A172 (cell line): ENCODE data around the gene LTBP3. TPM values are rescaled to one million over a fixed set of nuclear protein-coding genes. Genes with fewer than 3 reads are reported as not detected.
A peak's percentile ranks its signal among the peaks of the same experiment; 100 is the strongest.

Experiments
- DNase-seq: peaks from one replicate; pipeline ENCODE4 v3.0.0-alpha.2; 2015; ENCODE audit warnings: low spot score
- total RNA-seq: library from RNA; depleted of rRNA; stranded (reverse); fragments of >200 nt; shearing (Covaris generic); gene quantifications from 2 replicates; pipeline ENCODE4 v1.2.3, GENCODE V29; 2014

Gene LTBP3
- total RNA-seq, 1 experiment from 2014 or later: 25.6 TPM

DNA sequence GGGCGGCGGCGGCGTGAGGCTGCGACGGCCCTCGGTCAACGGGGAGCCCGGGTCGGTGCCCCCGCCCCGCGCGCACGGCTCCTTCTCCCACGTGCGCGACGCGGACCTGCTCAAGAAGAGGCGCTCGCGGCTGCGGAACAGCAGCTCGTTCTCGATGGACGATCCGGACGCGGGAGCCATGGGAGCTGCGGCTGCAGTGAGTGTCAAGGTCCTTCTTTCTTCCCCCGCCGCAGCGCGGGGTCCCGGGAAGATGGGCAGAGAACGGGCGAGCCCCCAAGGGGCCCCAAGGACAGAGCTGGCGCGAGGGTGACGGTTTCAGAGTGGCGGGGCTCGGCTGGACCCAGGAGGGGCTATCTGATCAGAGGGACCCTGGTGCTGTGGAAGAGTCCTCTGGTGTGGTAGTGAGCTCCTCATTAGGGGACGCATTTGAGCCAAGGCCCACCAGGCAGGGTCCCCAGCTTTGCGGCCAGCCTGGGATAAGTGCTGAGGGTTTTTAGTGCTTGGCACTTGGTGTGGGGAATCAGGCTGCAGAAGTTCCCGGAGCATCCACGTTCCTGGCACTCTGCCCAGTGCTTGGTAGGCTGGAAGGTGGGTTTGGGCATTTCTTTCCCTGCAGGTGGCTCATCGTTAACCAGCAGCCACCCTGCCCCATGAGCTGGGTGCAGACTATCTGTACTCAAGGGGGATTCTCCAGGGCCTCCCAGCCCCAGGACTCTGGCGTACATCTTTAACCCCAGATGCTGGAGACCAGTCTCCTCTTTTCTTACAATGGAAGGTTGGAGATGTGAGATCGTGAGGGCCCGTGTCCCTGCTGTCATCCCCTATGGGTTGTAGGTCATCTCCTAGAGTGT, 27.5 kb upstream of the LTBP3 start:
- DNase-seq: no peak

- DNase-seq: no peak
These were observed 26.6 kb upstream of the LTBP3 start for GRCh38 chr11:65584723-65585171.

DNA sequence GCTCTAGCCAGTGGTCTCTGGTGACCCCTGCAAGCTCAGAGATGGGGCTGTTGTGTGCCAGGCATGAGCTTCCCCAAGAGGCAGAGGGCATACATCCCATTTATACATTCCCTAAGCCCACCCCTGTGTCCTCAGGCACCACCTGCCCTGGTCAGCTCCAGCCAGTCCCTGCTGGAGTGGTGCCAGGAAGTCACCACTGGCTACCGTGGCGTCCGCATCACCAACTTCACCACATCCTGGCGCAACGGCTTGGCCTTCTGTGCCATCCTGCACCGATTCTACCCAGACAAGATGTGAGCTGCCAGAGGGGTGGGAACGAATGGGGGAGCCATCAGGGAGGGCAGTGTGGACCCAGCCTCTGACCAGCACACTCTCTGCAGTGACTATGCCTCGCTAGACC, 25.9 kb upstream of the LTBP3 start:
- DNase-seq: no peak

DNA sequence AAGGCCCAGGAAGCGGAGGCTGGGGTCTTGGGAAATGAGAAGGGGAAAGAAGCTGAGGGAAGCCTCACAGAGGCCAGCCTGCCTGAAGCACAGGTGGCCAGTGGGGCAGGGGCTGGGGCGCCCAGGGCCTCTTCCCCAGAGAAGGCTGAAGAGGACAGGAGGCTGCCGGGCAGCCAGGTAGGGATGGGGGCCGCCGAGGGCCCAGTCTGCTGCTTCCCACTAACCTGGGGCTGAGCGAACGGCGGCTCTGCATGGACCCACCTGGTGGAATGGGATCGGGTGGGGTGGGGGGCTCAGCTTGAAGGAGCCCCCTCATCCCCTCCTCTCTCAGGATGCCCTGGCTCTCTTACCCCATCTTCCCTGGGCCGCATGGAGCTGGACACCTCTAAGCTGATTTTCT, 25.4 kb upstream of the LTBP3 start:
- no peak for DNase-seq

GRCh38 chr11:65581928-65582327, 23.8 kb upstream of the LTBP3 start:
- no peak for DNase-seq

- no peak for DNase-seq
These were observed 22.6 kb upstream of the LTBP3 start for GRCh38 chr11:65580756-65581155.

- no peak for DNase-seq
These were observed 22.0 kb upstream of the LTBP3 start for GRCh38 chr11:65580031-65580692.

DNA sequence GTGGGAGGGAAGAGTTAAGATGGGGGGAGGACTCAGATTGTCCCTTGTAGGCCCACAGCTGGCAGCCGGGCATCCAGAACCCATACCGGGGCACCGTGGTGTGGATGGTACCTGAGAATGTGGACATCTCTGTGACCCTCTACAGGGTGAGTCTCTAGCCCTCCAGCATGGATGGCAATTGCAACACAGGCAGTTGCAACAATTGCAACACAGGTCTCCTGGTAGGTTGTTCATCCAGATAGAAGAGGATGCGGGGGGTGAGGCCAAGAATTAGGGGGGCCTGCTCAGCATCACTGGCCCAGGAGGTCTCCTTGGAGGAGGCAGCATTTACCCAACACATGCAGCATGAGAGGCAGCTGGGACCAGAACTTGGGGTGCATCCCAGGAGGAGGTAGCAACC, 21.1 kb upstream of the LTBP3 start:
- no peak for DNase-seq

GRCh38 chr11:65578667-65579066, 20.5 kb upstream of the LTBP3 start:
- no peak for DNase-seq

DNA sequence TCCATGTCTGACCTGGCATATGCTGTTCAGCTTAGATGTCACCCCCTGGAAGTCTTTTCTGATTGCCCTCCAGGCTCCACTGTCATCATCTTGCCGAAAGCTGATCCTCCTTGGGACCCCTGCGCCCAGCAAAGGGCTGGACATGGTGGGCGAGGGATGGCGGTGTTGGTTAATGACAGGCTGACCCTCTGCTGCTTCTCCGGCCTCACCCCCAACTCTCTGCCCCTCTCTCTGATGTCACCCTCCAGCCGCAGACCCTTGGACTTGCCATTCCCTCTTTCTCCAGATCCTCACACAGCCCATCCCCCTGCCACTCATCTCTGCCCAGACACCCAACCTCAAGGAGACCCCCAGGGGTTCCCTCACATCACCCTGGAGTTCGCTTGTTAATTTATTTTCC, 20.0 kb upstream of the LTBP3 start:
- no peak for DNase-seq

DNA sequence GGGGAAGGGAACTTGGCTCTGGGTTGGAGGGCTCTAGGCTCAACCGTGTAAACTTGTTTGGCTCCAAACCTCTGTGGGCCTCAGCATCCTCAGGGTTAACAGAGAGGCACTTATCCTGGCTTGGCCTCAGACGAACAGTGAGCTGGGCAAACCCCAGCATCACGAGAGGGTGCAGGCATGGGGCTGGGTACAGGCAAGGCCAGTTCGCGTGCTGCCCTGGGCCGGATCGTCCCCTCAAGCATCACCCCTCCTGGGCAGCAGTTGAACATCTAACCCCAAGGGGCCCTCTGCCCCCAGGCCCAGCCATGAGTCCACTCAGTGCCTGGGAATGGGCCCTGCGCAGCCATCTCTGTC, 19.6 kb upstream of the LTBP3 start:
- DNase-seq: no peak

- DNase-seq: peak; percentile 87
These were observed 19.0 kb upstream of the LTBP3 start for GRCh38 chr11:65576867-65577755.

DNA sequence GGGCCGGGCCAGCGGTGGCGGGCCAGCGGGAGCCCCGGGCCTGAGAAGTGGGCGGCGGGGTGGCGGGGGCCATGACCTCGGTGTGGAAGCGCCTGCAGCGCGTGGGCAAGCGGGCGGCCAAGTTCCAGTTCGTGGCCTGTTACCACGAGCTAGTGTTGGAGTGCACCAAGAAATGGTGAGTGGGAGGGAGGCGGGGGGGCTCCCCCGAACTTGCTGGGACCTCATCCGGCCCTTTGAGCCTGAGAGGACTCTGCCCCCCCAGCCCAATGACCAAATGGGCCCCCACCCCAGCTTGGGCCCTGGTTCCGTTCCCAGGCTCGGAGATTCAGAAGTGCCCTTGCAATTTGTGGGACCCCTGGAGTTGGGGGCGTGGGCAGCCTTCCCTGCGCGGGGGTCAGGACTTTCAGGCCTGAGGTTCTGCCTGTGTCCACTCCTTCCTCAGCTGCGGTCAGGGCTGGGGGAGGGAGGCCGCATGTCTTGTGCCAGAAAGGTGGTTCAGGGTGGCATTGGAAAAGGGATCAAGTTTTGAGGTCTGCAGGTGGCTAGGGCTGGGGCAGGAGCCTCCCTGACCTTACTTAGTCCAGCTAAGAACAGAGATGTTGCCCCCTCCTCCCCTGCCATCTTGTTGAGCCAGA, 18.2 kb upstream of the LTBP3 start:
- no peak for DNase-seq

DNA sequence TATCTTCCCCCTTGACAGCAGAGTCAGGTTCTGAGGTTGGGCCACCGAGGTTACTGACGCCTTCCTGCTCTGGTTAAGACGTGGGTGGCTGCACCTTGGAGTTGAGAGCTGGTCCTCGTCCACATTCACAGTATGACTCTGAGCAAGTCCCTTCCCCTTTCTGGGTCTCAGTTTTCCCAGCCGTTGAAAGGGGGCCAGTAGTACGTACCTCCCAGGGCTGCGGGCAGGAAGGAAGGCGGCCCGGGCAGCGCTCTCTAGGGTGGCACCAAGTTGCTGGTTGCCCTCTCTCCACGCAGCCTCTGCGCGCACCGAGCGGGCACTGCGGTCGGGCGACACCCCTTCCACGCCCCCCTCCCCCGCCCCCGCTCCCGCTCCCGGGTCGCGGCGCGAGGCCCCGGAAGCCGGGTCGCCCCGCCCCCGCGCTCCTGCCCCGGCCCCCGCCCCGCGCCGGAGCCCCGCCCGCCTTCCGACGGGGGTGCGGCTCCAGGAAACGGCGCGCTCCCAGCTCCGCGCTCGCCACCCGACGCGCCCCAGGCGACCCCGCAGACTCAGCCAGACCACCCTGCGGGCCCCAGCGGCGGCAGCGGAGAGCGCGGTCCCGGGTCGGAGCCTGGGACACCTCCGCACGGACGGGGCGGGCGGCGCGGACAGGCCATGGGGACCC, 17.5 kb upstream of the LTBP3 start, which contains the start of gene EHBP1L1:
TSS of gene EHBP1L1 (plus strand) at position 486 of the 664 bp plus-strand sequence. CDS start 250 bp downstream, outside the sequence.
- DNase-seq: peak; percentile 32

DNA sequence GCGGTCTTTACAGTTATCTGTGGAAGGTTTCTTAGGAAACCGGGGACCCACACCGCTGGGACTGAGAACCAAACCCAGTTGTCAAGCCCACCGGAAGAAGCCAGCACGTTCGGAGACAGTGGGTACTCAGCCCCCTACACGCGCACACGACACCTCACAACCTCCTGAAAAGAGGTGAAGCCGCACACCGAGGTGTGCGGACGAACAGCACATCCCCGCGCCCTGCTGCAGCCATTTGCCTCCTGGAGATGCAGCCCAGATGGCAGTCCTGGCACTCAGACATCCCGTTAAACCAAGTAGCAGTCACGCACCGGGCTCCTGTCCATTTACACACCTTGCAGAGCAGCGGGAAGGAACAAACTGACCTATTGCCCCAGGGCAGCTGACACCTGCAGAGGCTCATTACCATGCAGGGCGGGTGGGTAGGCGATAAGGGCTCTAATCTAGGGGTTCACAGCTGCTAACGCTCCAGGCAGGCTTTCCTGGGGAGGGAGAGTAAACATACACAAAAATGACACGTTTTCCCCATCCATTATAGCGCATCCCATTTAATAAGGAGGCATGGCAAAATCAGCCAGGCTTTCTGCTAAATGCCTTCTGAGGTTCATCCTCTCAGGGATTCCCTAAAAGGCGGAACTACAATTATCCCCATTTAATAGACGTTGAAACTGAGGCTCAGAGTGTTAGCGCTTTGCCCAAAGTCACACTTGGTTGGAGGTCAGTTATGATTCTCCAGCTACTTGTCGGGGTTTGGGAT, 16.8 kb upstream of the LTBP3 start:
- no peak for DNase-seq

- peak; percentile 90 for DNase-seq
These were observed 16.1 kb upstream of the LTBP3 start for GRCh38 chr11:65574109-65574810.

- DNase-seq: peak; percentile 37
These were observed 15.4 kb upstream of the LTBP3 start for GRCh38 chr11:65573391-65574079.

DNA sequence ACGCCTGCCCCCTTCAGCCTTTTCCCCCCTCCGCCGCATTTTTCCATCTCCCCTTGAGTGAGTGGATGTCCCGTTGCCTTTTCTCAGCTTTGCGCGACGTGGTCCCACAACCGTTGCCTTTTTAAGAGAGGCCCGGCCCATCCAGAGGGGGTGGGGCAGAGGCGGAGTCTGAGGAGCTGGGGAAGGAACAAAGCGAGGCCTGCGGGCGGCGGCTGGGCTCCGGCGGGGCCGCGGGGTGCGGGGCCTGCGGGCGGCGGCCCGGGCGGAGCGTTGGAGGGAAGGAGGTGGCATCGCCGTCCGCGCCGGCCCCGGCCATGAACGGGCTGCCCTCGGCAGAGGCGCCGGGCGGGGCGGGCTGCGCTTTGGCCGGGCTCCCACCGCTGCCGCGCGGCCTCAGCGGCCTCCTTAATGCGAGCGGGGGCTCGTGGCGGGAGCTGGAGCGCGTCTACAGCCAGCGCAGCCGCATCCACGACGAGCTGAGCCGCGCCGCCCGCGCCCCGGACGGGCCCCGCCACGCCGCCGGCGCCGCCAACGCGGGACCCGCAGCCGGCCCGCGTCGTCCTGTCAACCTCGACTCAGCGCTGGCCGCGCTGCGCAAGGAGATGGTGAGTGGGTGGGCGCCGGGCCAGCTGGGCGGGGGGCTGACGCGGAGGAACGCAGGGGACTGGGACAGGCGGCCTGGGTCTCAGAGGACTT, 14.3 kb upstream of the LTBP3 start, which contains the start of gene FAM89B:
TSS of gene FAM89B (plus strand) at position 183 of the 696 bp plus-strand sequence. CDS start at position 315, 132 bp downstream.
- DNase-seq: peak; percentile 71
